HepG2 (cell line): ENCODE measurements around the gene KIF13A. TPM values are rescaled to one million over a fixed set of nuclear protein-coding genes. Genes with fewer than 3 reads are reported as not detected.

Source experiments
- ATAC-seq: fragments of 200-7000 bp; cut with Tn5 transposase; 3 replicates; pipeline ENCODE4 v1.9.1; 2020; ENCODE audit warnings: mild to moderate bottlenecking, moderate library complexity
- BruUV-seq: library from RNA; stranded (reverse); fragments of 400-500 nt; replicated peaks from 2 replicates; lab custom pipeline; 2021; lab: Mats Ljungman, UMichigan
- CTCF ChIA-PET: fragments of 300-600 bp; formaldehyde crosslinking; extraction: SDS; loops from one replicate; lab custom pipeline; 2021; ENCODE audit warnings: low total read pairs, inconsistent platforms, low intra/inter-chr PET ratio; lab: Yijun Ruan, JAX
- POLR2A ChIA-PET: fragments of 350-600 bp; sonication (Branson Sonifier 250); formaldehyde crosslinking; loops from one replicate; lab custom pipeline; 2020; ENCODE audit warnings: antibody characterized with exemption, inconsistent platforms; lab: Yijun Ruan, JAX
- DNase-seq: peaks from one replicate; pipeline ENCODE4 v3.0.0-alpha.2; 2015; ENCODE audit warnings: low spot score
- FAIRE-seq: peaks from 3 replicates; lab custom pipeline; 2011; peaks lifted over from hg19 to GRCh38; lab: Jason Lieb, UNC
- H2AFZ ChIP-seq: one replicate; pipeline ENCODE4 v1.6.1; 2011; ENCODE audit warnings: low read length, inconsistent platforms
- H3K27ac ChIP-seq: fragments of 300-600 bp; 3 replicates; pipeline ENCODE4 v1.8.0; 2011; ENCODE audit warnings: mixed run types, mild to moderate bottlenecking, mixed read lengths, low read length, inconsistent platforms; ENCODE audit not compliant: insufficient read depth; ENCODE audit errors: extremely low read length
- H3K27me3 ChIP-seq, 2 experiments: fragments of 200-600 bp in 1 of 2; 2 replicates in 1 of 2; 3 replicates in 1 of 2; pipeline versions ENCODE4 v1.6.0 to v1.8.0; 2011; ENCODE audit warnings: low read length in 2 of 2, mild to moderate bottlenecking in 2 of 2, moderate library complexity in 2 of 2, inconsistent platforms in 1 of 2; ENCODE audit not compliant: insufficient read depth in 2 of 2, control insufficient read depth in 1 of 2
- H3K36me3 ChIP-seq, 2 experiments: fragments of 200-600 bp in 1 of 2; replicated peaks in 1 of 2; 2 replicates in 1 of 2; 3 replicates in 1 of 2; pipeline versions ENCODE4 v1.5.1 to v1.8.0; 2011; ENCODE audit warnings: low read length in 2 of 2, inconsistent platforms in 1 of 2; ENCODE audit not compliant: insufficient read depth in 2 of 2, control insufficient read depth in 1 of 2
- H3K4me1 ChIP-seq: 2 replicates; pipeline ENCODE4 v1.5.1; 2012; ENCODE audit warnings: low read length, inconsistent platforms; ENCODE audit not compliant: insufficient read depth
- H3K4me2 ChIP-seq: 2 replicates; pipeline ENCODE4 v1.6.0; 2011; ENCODE audit warnings: low read depth, low read length, inconsistent platforms
- H3K4me3 ChIP-seq, 3 experiments: fragments of 200-600 bp in 1 of 3; sonication (generic), shearing (Covaris generic) in 1 of 3; replicated peaks in 1 of 3; 2 replicates each; pipeline ENCODE4 v1.5.1; 2011 to 2016; ENCODE audit warnings: low read length in 3 of 3, inconsistent platforms in 2 of 3, low read depth in 2 of 3, mild to moderate bottlenecking in 2 of 3, control low read depth in 1 of 3, mixed read lengths in 1 of 3; ENCODE audit not compliant: insufficient read depth in 1 of 3
- H3K79me2 ChIP-seq: one replicate; pipeline ENCODE4 v1.6.1; 2011; ENCODE audit warnings: low read length, inconsistent platforms; ENCODE audit not compliant: insufficient read depth
- H3K9ac ChIP-seq: 2 replicates; pipeline ENCODE4 v1.6.0; 2011; ENCODE audit warnings: mild to moderate bottlenecking, low read depth, low read length, inconsistent platforms; ENCODE audit not compliant: insufficient read depth
- H3K9me3 ChIP-seq: 2 replicates; pipeline ENCODE4 v1.5.1; 2012; ENCODE audit warnings: mild to moderate bottlenecking, low read length
- H4K20me1 ChIP-seq: 2 replicates; pipeline ENCODE4 v1.6.0; 2011; ENCODE audit warnings: inconsistent platforms, mild to moderate bottlenecking, low read length, moderate library complexity; ENCODE audit not compliant: insufficient read depth
- EZH2 ChIP-seq: conservative IDR thresholded peaks from 2 replicates; pipeline ENCODE4 v1.6.1; 2012; ENCODE audit warnings: mild to moderate bottlenecking, low read depth, low read length, moderate library complexity
- HNF1B ChIP-seq: sonication (generic); formaldehyde crosslinking; IDR thresholded peaks from 2 replicates; pipeline ENCODE4 v1.5.1; 2020; ENCODE audit warnings: mild to moderate bottlenecking, moderate library complexity, missing genetic modification reagents
- IRX3 ChIP-seq: sonication (generic); formaldehyde crosslinking; IDR thresholded peaks from 2 replicates; pipeline ENCODE4 v1.8.1; 2023; ENCODE audit warnings: mild to moderate bottlenecking, low read depth, missing genetic modification reagents, borderline replicate concordance
- KDM1A ChIP-seq: IDR thresholded peaks from 2 replicates; pipeline ENCODE4 v1.6.1; 2016; ENCODE audit warnings: missing compliant biosample characterization
- MAZ ChIP-seq, 2 experiments: sonication (generic) in 1 of 2; formaldehyde crosslinking in 1 of 2; IDR thresholded peaks; 2 replicates each; pipeline versions ENCODE4 v1.5.0 to v1.6.1; 2012 to 2020; ENCODE audit warnings: low read depth in 2 of 2, mild to moderate bottlenecking in 2 of 2, borderline replicate concordance in 1 of 2, improper control_type of control experiment in 1 of 2, low read length in 1 of 2, missing genetic modification reagents in 1 of 2, moderate library complexity in 1 of 2
- SRSF9 ChIP-seq: fragments of 200-400 bp; formaldehyde crosslinking; IDR thresholded peaks from 2 replicates; pipeline ENCODE4 v1.6.1; 2018; ENCODE audit warnings: borderline replicate concordance, mild to moderate bottlenecking, low read depth, low read length; ENCODE audit not compliant: insufficient read depth, poor library complexity, severe bottlenecking
- YEATS2 ChIP-seq: sonication (generic); formaldehyde crosslinking; IDR thresholded peaks from 2 replicates; pipeline ENCODE4 v1.4.0; 2020; ENCODE audit warnings: missing genetic modification reagents, borderline replicate concordance
- ZNF225 ChIP-seq: sonication (generic); formaldehyde crosslinking; IDR thresholded peaks from 2 replicates; pipeline ENCODE4 v1.4.0; 2020; ENCODE audit warnings: mild to moderate bottlenecking, missing genetic modification reagents
- WGBS: methylation state at CpG from one replicate; pipeline ENCODE4 v1.1.6; 2017; ENCODE audit warnings: low lambda C conversion rate; 5-methylcytosine and 5-hydroxymethylcytosine counted together
- in situ Hi-C: cut with HindIII; loops from 2 replicates; pipeline ENCODE4 v1.10.0; 2017; ENCODE audit warnings: low pct_unique_long_range_greater_than_20kb; ENCODE audit not compliant: extremely low pct_ligation_motif_present
- intact Hi-C: fragments of 100-400 bp; cut with micrococcal nuclease; formaldehyde crosslinking; loops from one replicate; pipeline ENCODE4 v1.10.0; 2022; ENCODE audit not compliant: unreplicated experiment
- polyA plus RNA-seq, 8 experiments: library from polyadenylated mRNA; depleted of rRNA in 3 of 8; stranded (reverse) in 7 of 8; unstranded in 1 of 8; fragments of >200 nt; fragmentation: Illumina TruSeq in 4 of 8; extraction: Trizol in 4 of 8; gene quantifications; 2 replicates each; pipeline versions ENCODE4 v1.2.1 to v1.2.3, GENCODE V29; 2011 to 2016; ENCODE audit warnings: low read depth in 4 of 8, missing spikeins in 1 of 8, mixed read lengths in 1 of 8; ENCODE audit not compliant: insufficient read depth in 1 of 8
- total RNA-seq, 5 experiments: library from RNA; depleted of rRNA; stranded (reverse); fragments of >200 nt; fragmentation: Illumina TruSeq; extraction: Trizol; gene quantifications; 2 replicates each; pipeline ENCODE4 v1.2.3, GENCODE V29; 2016; ENCODE audit warnings: low read depth in 1 of 5
- TF ChIP-seq, protein P1 (sequence below): sonication (generic); formaldehyde crosslinking; IDR thresholded peaks from 2 replicates; pipeline ENCODE4 v1.8.1; 2023; ENCODE audit warnings: mild to moderate bottlenecking, missing genetic modification reagents
- TF ChIP-seq, protein P2 (sequence below): IDR thresholded peaks from 2 replicates; pipeline ENCODE4 v1.6.1; 2018; ENCODE audit warnings: missing genetic modification reagents

The KIF13A gene
- total and polyA plus RNA-seq, 2 of the 13 experiments (the other 11 are each of a cell fraction or from before 2014, with no cell fraction given), result 21.1 to 37.2 TPM

GRCh38 chr6:17949168-17949567, 38.3 kb downstream of the KIF13A start:
- Histone ChIP-seq H3K27ac (no peak overlapping the region), H4K20me1 (no peaks in the 10 kb centered on the region; the same call in 1 of the 2 replicates)
- ATAC-seq, result no peak
- WGBS, result 93% methylated on average over 2 of the region's 2 CpGs
- TF ChIP-seq MAZ (IDR thresholded peaks at IDR 0.05; ENCODE audit: borderline replicate concordance, low read depth, low read length) (no peak), MAZ (CRISPR knock-in tag; IDR thresholded peaks at IDR 0.05; ENCODE audit: low read depth) (no peak), KDM1A (CRISPR knock-in tag) (no peak), ZNF225 (CRISPR knock-in tag) (no peak), SRSF9 (no peak), YEATS2 (CRISPR knock-in tag) (no peak), EZH2 (no peak), HNF1B (no peak), IRX3 (CRISPR knock-in tag) (no peak)
- TF ChIP-seq, protein P1, sequence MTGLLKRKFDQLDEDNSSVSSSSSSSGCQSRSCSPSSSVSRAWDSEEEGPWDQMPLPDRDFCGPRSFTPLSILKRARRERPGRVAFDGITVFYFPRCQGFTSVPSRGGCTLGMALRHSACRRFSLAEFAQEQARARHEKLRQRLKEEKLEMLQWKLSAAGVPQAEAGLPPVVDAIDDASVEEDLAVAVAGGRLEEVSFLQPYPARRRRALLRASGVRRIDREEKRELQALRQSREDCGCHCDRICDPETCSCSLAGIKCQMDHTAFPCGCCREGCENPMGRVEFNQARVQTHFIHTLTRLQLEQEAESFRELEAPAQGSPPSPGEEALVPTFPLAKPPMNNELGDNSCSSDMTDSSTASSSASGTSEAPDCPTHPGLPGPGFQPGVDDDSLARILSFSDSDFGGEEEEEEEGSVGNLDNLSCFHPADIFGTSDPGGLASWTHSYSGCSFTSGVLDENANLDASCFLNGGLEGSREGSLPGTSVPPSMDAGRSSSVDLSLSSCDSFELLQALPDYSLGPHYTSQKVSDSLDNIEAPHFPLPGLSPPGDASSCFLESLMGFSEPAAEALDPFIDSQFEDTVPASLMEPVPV, result no peak
- TF ChIP-seq, protein P2, sequence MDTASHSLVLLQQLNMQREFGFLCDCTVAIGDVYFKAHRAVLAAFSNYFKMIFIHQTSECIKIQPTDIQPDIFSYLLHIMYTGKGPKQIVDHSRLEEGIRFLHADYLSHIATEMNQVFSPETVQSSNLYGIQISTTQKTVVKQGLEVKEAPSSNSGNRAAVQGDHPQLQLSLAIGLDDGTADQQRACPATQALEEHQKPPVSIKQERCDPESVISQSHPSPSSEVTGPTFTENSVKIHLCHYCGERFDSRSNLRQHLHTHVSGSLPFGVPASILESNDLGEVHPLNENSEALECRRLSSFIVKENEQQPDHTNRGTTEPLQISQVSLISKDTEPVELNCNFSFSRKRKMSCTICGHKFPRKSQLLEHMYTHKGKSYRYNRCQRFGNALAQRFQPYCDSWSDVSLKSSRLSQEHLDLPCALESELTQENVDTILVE (CRISPR knock-in tag), result no peak
- TF ChIP-seq, all 625 proteins: peak for 0
- DNase-seq, result no peak
- Histone ChIP-seq H3K9ac (no peak overlapping the region), H3K4me1 (no peaks in the 10 kb centered on the region), H3K27me3 (no peaks in the 10 kb centered on the region), H2AFZ (no peak overlapping the region), H3K36me3 (no peaks in the 10 kb centered on the region; a peak in 1 of 5 replicates), H3K79me2 (peaks cover 5% of the 10 kb centered on the region), H3K4me3 (no peak overlapping the region), H3K4me2 (no peak overlapping the region), H3K9me3 (no peaks in the 10 kb centered on the region)
- FAIRE-seq, result no peak
- ChIA-PET POLR2A (no interaction called here), CTCF (no interaction called here)
- intact Hi-C loops (no loop called here), in situ Hi-C loops (no loop called here)
- no TSS peak for BruUV-seq
